Medulla oblongata (tissue), 1 donor: ENCODE results near the gene SLC2A14.
"Not testable (repeated sequence)": the region's sequence is repeated elsewhere in the genome, so short reads cannot be mapped to it uniquely, and the experiment has no call there.

Experiments
- DNase-seq: peaks from one replicate; pipeline ENCODE4 v3.0.0-alpha.2; 2015; ENCODE audit errors: extremely low spot score

Gene SLC2A14

GRCh38 chr12:7872566-7873319 is at the start of gene SLC2A14:
Gene SLC2A14, minus strand, starts transcription at chr12:7872915. Its CDS starts 3,035 bp downstream, at chr12:7869880.
- DNase-seq, result no peak

- DNase-seq, result not testable (repeated sequence)
These were observed 48.5 kb upstream of the SLC2A14 start for GRCh38 chr12:7921181-7921580.

GRCh38 chr12:7918268-7918590 is 45.5 kb upstream of the SLC2A14 start:
- DNase-seq, result not testable (repeated sequence)

- no peak for DNase-seq
These were observed 44.9 kb upstream of the SLC2A14 start for GRCh38 chr12:7917392-7918267.

GRCh38 chr12:7916936-7917335 is 44.2 kb upstream of the SLC2A14 start:
- DNase-seq, result no peak

- DNase-seq, result no peak
These were observed 43.1 kb upstream of the SLC2A14 start for GRCh38 chr12:7915661-7916403.

- DNase-seq, result not testable (repeated sequence)
These were observed 37.4 kb upstream of the SLC2A14 start for GRCh38 chr12:7910106-7910505.

GRCh38 chr12:7907009-7907408 is 34.3 kb upstream of the SLC2A14 start:
- DNase-seq, result no peak

GRCh38 chr12:7906303-7906702 is 33.6 kb upstream of the SLC2A14 start:
- DNase-seq, result not testable (repeated sequence)

- DNase-seq, result not testable (repeated sequence)
These were observed 32.9 kb upstream of the SLC2A14 start for GRCh38 chr12:7905600-7906125.

GRCh38 chr12:7905071-7905470 is 32.4 kb upstream of the SLC2A14 start:
- DNase-seq, result no peak

- DNase-seq, result not testable (repeated sequence)
These were observed 29.7 kb upstream of the SLC2A14 start for GRCh38 chr12:7902416-7902815.

GRCh38 chr12:7899755-7900154 is 27.0 kb upstream of the SLC2A14 start:
- DNase-seq, result no peak

- DNase-seq, result not testable (repeated sequence)
These were observed 24.0 kb upstream of the SLC2A14 start for GRCh38 chr12:7896726-7897125.

GRCh38 chr12:7892186-7892980 is 19.7 kb upstream of the SLC2A14 start:
- no peak for DNase-seq

GRCh38 chr12:7884689-7885088 is 12.0 kb upstream of the SLC2A14 start:
- no peak for DNase-seq

GRCh38 chr12:7881736-7882120 is 9.0 kb upstream of the SLC2A14 start:
- not testable (repeated sequence) for DNase-seq

- not testable (repeated sequence) for DNase-seq
These were observed 8.4 kb upstream of the SLC2A14 start for GRCh38 chr12:7880952-7881735.

- DNase-seq, result no peak
These were observed 6.5 kb upstream of the SLC2A14 start for GRCh38 chr12:7879246-7879645.

- no peak for DNase-seq
These were observed 4.7 kb upstream of the SLC2A14 start for GRCh38 chr12:7877420-7877819.
